K562 (cell line): ENCODE results near the gene NAP1L1. TPM values are rescaled to one million over a fixed set of nuclear protein-coding genes. Genes with fewer than 3 reads are reported as not detected.

ENCODE experiments used
- BHLHE40 ChIP-seq: IDR thresholded peaks from 2 replicates; pipeline ENCODE4 v1.6.1; 2011; ENCODE audit warnings: low read length, improper control_type of control experiment
- DACH1 ChIP-seq: fragments of 450-650 bp; IDR thresholded peaks from 2 replicates; pipeline ENCODE4 v1.6.1; 2018; ENCODE audit not compliant: partially characterized antibody
- FOXK2 ChIP-seq, 2 experiments: fragments of 450-650 bp; IDR thresholded peaks in 1 of 2; conservative IDR thresholded peaks in 1 of 2; 2 replicates each; pipeline ENCODE4 v1.6.1; 2016; ENCODE audit warnings: low read depth in 2 of 2, mild to moderate bottlenecking in 1 of 2
- HMBOX1 ChIP-seq: sonication (generic); IDR thresholded peaks from 2 replicates; pipeline ENCODE4 v1.6.1; 2016
- HNRNPK ChIP-seq: fragments of 200-400 bp; formaldehyde crosslinking; IDR thresholded peaks from one replicate; pipeline ENCODE4 v1.6.1; 2018; ENCODE audit warnings: mild to moderate bottlenecking, low read depth, low read length; ENCODE audit not compliant: poor library complexity, severe bottlenecking
- JUND ChIP-seq, 2 experiments: IDR thresholded peaks; 2 replicates in 1 of 2; 3 replicates in 1 of 2; pipeline ENCODE4 v1.6.1; 2011; ENCODE audit warnings: borderline replicate concordance in 2 of 2, low read depth in 2 of 2, low read length in 2 of 2, improper control_type of control experiment in 1 of 2, missing biosample characterization in 1 of 2, missing genetic modification characterization in 1 of 2, missing genetic modification reagents in 1 of 2
- MEF2D ChIP-seq: conservative IDR thresholded peaks from 2 replicates; pipeline ENCODE4 v1.6.1; 2016; ENCODE audit warnings: low read depth, missing genetic modification characterization, missing compliant biosample characterization
- MTA1 ChIP-seq: fragments of 450-650 bp; IDR thresholded peaks from 2 replicates; pipeline ENCODE4 v1.6.1; 2017; ENCODE audit warnings: borderline replicate concordance
- NFRKB ChIP-seq: fragments of 450-650 bp; IDR thresholded peaks from 2 replicates; pipeline ENCODE4 v1.6.1; 2016; ENCODE audit warnings: low read depth
- TBP ChIP-seq: optimal IDR thresholded peaks from 2 replicates; pipeline ENCODE3; 2011; ENCODE audit warnings: low read depth, low read length, improper control_type of control experiment
- ZNF395 ChIP-seq: fragments of 200-800 bp; sonication (Bioruptor generic); IDR thresholded peaks from 2 replicates; pipeline ENCODE4 v1.6.1; 2017; ENCODE audit warnings: missing genetic modification characterization, missing compliant biosample characterization
- ZNF589 ChIP-seq: fragments of 200-800 bp; sonication (Bioruptor generic); IDR thresholded peaks from 2 replicates; pipeline ENCODE4 v1.6.1; 2016; ENCODE audit warnings: low read depth, missing genetic modification characterization, missing compliant biosample characterization
- ZNF766 ChIP-seq: fragments of 200-800 bp; sonication (Bioruptor generic); conservative IDR thresholded peaks from 2 replicates; pipeline ENCODE4 v1.6.1; 2016; ENCODE audit warnings: missing genetic modification characterization, missing compliant biosample characterization
- polyA plus RNA-seq, 8 experiments: library from polyadenylated mRNA; depleted of rRNA in 4 of 8; stranded (reverse) in 5 of 8; unstranded in 3 of 8; fragments of >200 nt; fragmentation: Nextera tagmentation in 2 of 8; fragmentation: Illumina TruSeq in 1 of 8; extraction: Ambion mirVana in 2 of 8; extraction: Trizol in 1 of 8; gene quantifications; 2 replicates each; pipeline versions ENCODE4 v1.2.1 to v1.2.3, GENCODE V29; 2011 to 2014; ENCODE audit warnings: inconsistent platforms in 1 of 8, missing spikeins in 1 of 8
- total RNA-seq, 7 experiments: library from RNA; depleted of rRNA in 6 of 7; stranded (reverse); fragments of >200 nt in 6 of 7; fragmentation: Illumina TruSeq in 2 of 7; extraction: Trizol in 2 of 7; gene quantifications; 2 replicates each; pipeline versions ENCODE4 v1.2.1 to v1.2.3, GENCODE V29; 2011 to 2021; ENCODE audit warnings: low replicate concordance in 1 of 7
- TF ChIP-seq, protein P1 (sequence below): fragments of 250-450 bp; sonication (Bioruptor Pico); IDR thresholded peaks from 2 replicates; pipeline ENCODE4 v1.8.0; 2022; ENCODE audit warnings: inconsistent platforms
- TF ChIP-seq, protein P2 (sequence below): fragments of 250-450 bp; sonication (Bioruptor Pico); IDR thresholded peaks from 2 replicates; pipeline ENCODE4 v1.9.0; 2021; ENCODE audit warnings: mild to moderate bottlenecking
- TF ChIP-seq, protein P3 (sequence below): fragments of 450-650 bp; formaldehyde crosslinking; IDR thresholded peaks from 2 replicates; pipeline ENCODE4 v1.4.0; 2022; ENCODE audit warnings: missing genetic modification characterization
- TF ChIP-seq, protein P4 (sequence below): sonication (generic); formaldehyde crosslinking; IDR thresholded peaks from 2 replicates; pipeline ENCODE4 v1.8.0; 2022; ENCODE audit warnings: missing genetic modification reagents, mild to moderate bottlenecking, borderline replicate concordance

Gene NAP1L1
- total and polyA plus RNA-seq, 9 of the 15 experiments (the other 6 are each of a cell fraction or from before 2014, with no cell fraction given), result 287 to 747 (median 450) TPM

DNA sequence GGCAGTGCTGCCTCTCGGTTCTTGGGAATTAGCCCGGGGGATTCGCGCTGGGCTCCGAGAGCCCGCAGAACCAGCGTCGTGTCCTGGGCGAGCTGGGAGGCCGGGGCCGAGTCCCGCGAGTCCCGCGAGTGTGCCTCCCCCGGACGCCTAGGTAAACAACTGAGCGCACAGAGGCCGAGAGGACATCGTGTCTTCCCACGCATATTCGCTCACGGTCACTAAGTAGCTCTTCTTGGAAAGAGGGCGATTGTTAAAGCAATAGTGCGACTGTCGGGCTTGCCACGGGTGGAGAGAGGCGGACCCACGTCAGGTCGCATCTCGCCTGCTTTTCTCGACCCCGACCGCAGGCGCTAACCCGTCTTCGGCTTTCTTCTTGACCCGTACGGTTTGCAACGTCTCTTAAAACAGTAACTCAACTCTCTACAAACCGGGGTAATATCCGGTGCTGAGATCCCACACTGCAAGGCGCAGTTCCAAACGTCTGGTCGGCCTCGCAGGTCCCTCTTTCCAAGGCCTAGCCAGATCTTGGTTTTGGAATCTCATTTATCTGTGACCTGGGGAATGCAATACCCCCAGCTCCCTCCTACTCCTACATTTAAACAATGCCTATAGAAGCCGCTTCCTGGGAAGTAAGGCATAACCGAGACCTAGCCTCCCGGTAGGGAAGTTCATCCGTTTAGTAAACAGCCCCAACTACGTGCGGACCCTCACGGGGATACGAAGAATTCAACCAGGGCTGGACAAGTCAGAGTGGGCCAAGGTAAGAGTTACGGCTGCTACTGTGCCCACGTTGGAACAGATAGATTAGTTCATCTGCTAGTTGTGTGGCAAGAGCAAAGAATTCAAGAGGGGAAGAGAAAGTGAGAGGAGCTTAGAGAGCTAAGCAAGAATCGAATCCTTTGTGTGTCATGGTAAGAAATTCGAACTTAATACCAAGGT is 52.2 kb downstream of the NAP1L1 start (continued):
- TF ChIP-seq, protein P1, sequence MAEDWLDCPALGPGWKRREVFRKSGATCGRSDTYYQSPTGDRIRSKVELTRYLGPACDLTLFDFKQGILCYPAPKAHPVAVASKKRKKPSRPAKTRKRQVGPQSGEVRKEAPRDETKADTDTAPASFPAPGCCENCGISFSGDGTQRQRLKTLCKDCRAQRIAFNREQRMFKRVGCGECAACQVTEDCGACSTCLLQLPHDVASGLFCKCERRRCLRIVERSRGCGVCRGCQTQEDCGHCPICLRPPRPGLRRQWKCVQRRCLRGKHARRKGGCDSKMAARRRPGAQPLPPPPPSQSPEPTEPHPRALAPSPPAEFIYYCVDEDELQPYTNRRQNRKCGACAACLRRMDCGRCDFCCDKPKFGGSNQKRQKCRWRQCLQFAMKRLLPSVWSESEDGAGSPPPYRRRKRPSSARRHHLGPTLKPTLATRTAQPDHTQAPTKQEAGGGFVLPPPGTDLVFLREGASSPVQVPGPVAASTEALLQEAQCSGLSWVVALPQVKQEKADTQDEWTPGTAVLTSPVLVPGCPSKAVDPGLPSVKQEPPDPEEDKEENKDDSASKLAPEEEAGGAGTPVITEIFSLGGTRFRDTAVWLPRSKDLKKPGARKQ (CRISPR knock-in tag), result 0 out of 2 replicates have a peak, but pooled peaks have one; percentile 18
- TF ChIP-seq HNRNPK (no peak), JUND (IDR thresholded peaks at IDR 0.05; ENCODE audit: borderline replicate concordance, low read depth, low read length) (0 out of 2 replicates have a peak, but pooled peaks have one; percentile 6), JUND (tag; IDR thresholded peaks at IDR 0.05; ENCODE audit: borderline replicate concordance, low read depth, low read length) (no peak), NFRKB (no peak), MTA1 (no peak), MEF2D (tag) (no peak), FOXK2 (conservative IDR thresholded peaks at IDR 0.05 in 1 of 2, IDR thresholded peaks at IDR 0.05 in 1 of 2; ENCODE audit: low read depth in 2 of 2) (peak; percentile 52 to 69; a peak in 2 of 4 replicates), ZNF395 (CRISPR knock-in tag) (0 out of 2 replicates have a peak, but pooled peaks have one; percentile 36), TBP (no peak), HMBOX1 (0 out of 2 replicates have a peak, but pooled peaks have one; percentile 3), ZNF589 (CRISPR knock-in tag) (0 out of 2 replicates have a peak, but pooled peaks have one; percentile 26), ZNF766 (CRISPR knock-in tag) (peak; percentile 61; the same call in 1 of the 2 replicates), BHLHE40 (no peak), DACH1 (no peak)
- TF ChIP-seq, protein P2, sequence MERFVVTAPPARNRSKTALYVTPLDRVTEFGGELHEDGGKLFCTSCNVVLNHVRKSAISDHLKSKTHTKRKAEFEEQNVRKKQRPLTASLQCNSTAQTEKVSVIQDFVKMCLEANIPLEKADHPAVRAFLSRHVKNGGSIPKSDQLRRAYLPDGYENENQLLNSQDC, result no peak
- TF ChIP-seq, protein P3, sequence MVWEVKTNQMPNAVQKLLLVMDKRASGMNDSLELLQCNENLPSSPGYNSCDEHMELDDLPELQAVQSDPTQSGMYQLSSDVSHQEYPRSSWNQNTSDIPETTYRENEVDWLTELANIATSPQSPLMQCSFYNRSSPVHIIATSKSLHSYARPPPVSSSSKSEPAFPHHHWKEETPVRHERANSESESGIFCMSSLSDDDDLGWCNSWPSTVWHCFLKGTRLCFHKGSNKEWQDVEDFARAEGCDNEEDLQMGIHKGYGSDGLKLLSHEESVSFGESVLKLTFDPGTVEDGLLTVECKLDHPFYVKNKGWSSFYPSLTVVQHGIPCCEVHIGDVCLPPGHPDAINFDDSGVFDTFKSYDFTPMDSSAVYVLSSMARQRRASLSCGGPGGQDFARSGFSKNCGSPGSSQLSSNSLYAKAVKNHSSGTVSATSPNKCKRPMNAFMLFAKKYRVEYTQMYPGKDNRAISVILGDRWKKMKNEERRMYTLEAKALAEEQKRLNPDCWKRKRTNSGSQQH, result 0 out of 2 replicates have a peak, but pooled peaks have one; percentile 18
- TF ChIP-seq, protein P4, sequence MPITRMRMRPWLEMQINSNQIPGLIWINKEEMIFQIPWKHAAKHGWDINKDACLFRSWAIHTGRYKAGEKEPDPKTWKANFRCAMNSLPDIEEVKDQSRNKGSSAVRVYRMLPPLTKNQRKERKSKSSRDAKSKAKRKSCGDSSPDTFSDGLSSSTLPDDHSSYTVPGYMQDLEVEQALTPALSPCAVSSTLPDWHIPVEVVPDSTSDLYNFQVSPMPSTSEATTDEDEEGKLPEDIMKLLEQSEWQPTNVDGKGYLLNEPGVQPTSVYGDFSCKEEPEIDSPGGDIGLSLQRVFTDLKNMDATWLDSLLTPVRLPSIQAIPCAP (CRISPR knock-in tag), result peak; percentile 61; the same call in 1 of the 2 replicates
